T follicular helper cell (primary cell): ENCODE measurements around the gene C10orf105.
A peak's percentile ranks its signal among the peaks of the same experiment; 100 is the strongest.

Experiments used
- DNase-seq: peaks from one replicate; pipeline ENCODE4 v3.0.0-alpha.2; 2020; ENCODE audit warnings: low read depth

The C10orf105 gene

GRCh38 chr10:71751515-71752224, 32.1 kb upstream of the C10orf105 start:
- DNase-seq = no peak

GRCh38 chr10:71750986-71751385, 31.4 kb upstream of the C10orf105 start:
- no peak for DNase-seq

- DNase-seq = no peak
Observed at GRCh38 chr10:71750124-71750841, 30.7 kb upstream of the C10orf105 start.

- DNase-seq = no peak
Observed at GRCh38 chr10:71749396-71749795, 29.8 kb upstream of the C10orf105 start.

- peak; percentile 59 for DNase-seq
Observed at GRCh38 chr10:71748671-71749191, 29.2 kb upstream of the C10orf105 start.

- no peak for DNase-seq
Observed at GRCh38 chr10:71747551-71748523, 28.3 kb upstream of the C10orf105 start.

- no peak for DNase-seq
Observed at GRCh38 chr10:71747039-71747531, 27.5 kb upstream of the C10orf105 start.

- DNase-seq = no peak
Observed at GRCh38 chr10:71746344-71747037, 26.9 kb upstream of the C10orf105 start.

- DNase-seq = no peak
Observed at GRCh38 chr10:71745664-71746250, 26.2 kb upstream of the C10orf105 start.

- no peak for DNase-seq
Observed at GRCh38 chr10:71744897-71745663, 25.5 kb upstream of the C10orf105 start.

- DNase-seq = no peak
Observed at GRCh38 chr10:71743866-71744265, 24.3 kb upstream of the C10orf105 start.

- DNase-seq = no peak
Observed at GRCh38 chr10:71743089-71743838, 23.7 kb upstream of the C10orf105 start.

GRCh38 chr10:71742301-71743088, 22.9 kb upstream of the C10orf105 start:
- DNase-seq = no peak

GRCh38 chr10:71741671-71742070, 22.1 kb upstream of the C10orf105 start:
- no peak for DNase-seq

GRCh38 chr10:71741029-71741428, 21.5 kb upstream of the C10orf105 start:
- DNase-seq = no peak

- no peak for DNase-seq
Observed at GRCh38 chr10:71740069-71740653, 20.6 kb upstream of the C10orf105 start.

- no peak for DNase-seq
Observed at GRCh38 chr10:71739358-71739900, 19.9 kb upstream of the C10orf105 start.

GRCh38 chr10:71737834-71738197, 18.2 kb upstream of the C10orf105 start:
- DNase-seq = no peak
